H1 (cell line): ENCODE results near the gene CLIC3. TPM values are rescaled to one million over a fixed set of nuclear protein-coding genes. Genes with fewer than 3 reads are reported as not detected.

Experiments used
- ATF2 ChIP-seq: IDR thresholded peaks from 2 replicates; pipeline ENCODE4 v1.6.1; 2012; ENCODE audit warnings: low read length, inconsistent platforms
- CREB1 ChIP-seq: IDR thresholded peaks from 2 replicates; pipeline ENCODE4 v1.6.1; 2012; ENCODE audit warnings: inconsistent platforms
- HDAC2 ChIP-seq, 2 experiments: fragments of 300-600 bp in 1 of 2; sonication (generic) in 1 of 2; IDR thresholded peaks; 2 replicates each; pipeline ENCODE4 v1.6.1; 2011 to 2012; ENCODE audit warnings: low read depth in 2 of 2, low read length in 2 of 2, mild to moderate bottlenecking in 2 of 2, moderate library complexity in 2 of 2, borderline replicate concordance in 1 of 2, inconsistent platforms in 1 of 2
- JUN ChIP-seq: IDR thresholded peaks from 2 replicates; pipeline ENCODE4 v1.6.1; 2011; ENCODE audit warnings: low read depth, mild to moderate bottlenecking, improper control_type of control experiment, low read length
- KDM5A ChIP-seq: fragments of 200-600 bp; IDR thresholded peaks from 2 replicates; pipeline ENCODE4 v1.7.1; 2012; ENCODE audit warnings: mild to moderate bottlenecking, low read length, inconsistent platforms, mixed read lengths
- NRF1 ChIP-seq: IDR thresholded peaks from 2 replicates; pipeline ENCODE4 v1.6.1; 2011; ENCODE audit warnings: mild to moderate bottlenecking, low read depth, low read length, improper control_type of control experiment
- SRF ChIP-seq: IDR thresholded peaks from 2 replicates; pipeline ENCODE4 v1.6.1; 2011; ENCODE audit warnings: mild to moderate bottlenecking, low read depth, low read length, moderate library complexity
- polyA plus RNA-seq, 7 experiments: library from polyadenylated mRNA; depleted of rRNA in 3 of 7; stranded (reverse) in 5 of 7; unstranded in 2 of 7; fragments of >200 nt in 5 of 7; fragments of 200-250 nt in 2 of 7; gene quantifications; 1 replicate in 5 of 7; 2 replicates in 1 of 7; 4 replicates in 1 of 7; pipeline versions ENCODE4 v1.2.1 to v1.2.3, GENCODE V29; 2011 to 2013; ENCODE audit warnings: missing spikeins in 2 of 7, mixed read lengths in 2 of 7
- total RNA-seq: library from RNA; stranded (reverse); fragmentation: NEBNext Ultra II Directional; extraction: Animal tissue kit (Norgen Biotek cat#: 25700); gene quantifications from 2 replicates; pipeline ENCODE4 v1.2.1, GENCODE V29; 2021

Gene CLIC3
- total and polyA plus RNA-seq, 2 of the 8 experiments (the other 6 are each of a cell fraction or from before 2014, with no cell fraction given): 0.12 TPM; not detected in 1

GRCh38 chr9:136981588-136982231 is 14.7 kb downstream of the CLIC3 start (continued):
- TF ChIP-seq CREB1 (no peak), JUN (no peak), SRF (no peak), KDM5A (no peak), NRF1 (no peak), ATF2 (no peak), HDAC2 (IDR thresholded peaks at IDR 0.05; ENCODE audit: borderline replicate concordance in 1 of 2, low read depth in 2 of 2, low read length in 2 of 2) (no peak)
